Measurements from ENCODE around the gene VIT. TPM values are rescaled to one million over a fixed set of nuclear protein-coding genes. Genes with fewer than 3 reads are reported as not detected.

VIT gene
- total RNA-seq, 1 donor, result under 0.01 TPM

DNA sequence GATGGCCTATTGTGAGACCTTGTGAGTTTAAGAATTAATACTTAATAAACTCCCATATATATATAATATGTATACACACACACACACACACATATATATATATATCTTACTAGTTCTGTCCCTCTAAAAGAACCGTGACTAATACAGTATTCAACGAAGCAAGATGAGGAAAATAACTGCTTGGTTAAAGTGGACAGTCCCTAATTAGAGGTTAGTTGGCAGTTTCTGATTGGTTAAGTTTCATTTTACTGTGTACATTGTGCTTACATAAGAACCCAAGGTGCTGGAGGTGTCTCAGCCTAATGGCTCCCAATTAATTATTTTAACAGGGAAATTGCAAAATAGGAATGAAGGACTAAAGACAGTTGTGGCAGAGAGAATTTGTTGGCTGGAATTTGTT, 137.7 kb downstream of the VIT start:
- no peak for TF ChIP-seq CTCF (IDR thresholded peaks at IDR 0.05; ENCODE audit: insufficient read depth, low read depth, low read length)
- H3K4me3 ChIP-seq (ENCODE audit: low read depth, low read length), result no peak overlapping the region
- DNase-seq (ENCODE audit: low read depth), result no peak

GRCh38 chr2:36834731-36835524, 138.4 kb downstream of the VIT start:
- H3K4me3 ChIP-seq (ENCODE audit: low read depth, low read length), result no peak overlapping the region
- DNase-seq (ENCODE audit: low read depth), result no peak
- no peak for TF ChIP-seq CTCF (IDR thresholded peaks at IDR 0.05; ENCODE audit: insufficient read depth, low read depth, low read length)

- DNase-seq (ENCODE audit: low read depth), result no peak
- no peak overlapping the region for H3K4me3 ChIP-seq (ENCODE audit: low read depth, low read length)
- no peak for TF ChIP-seq CTCF (IDR thresholded peaks at IDR 0.05; ENCODE audit: insufficient read depth, low read depth, low read length)
These were observed 143.6 kb downstream of the VIT start for GRCh38 chr2:36839976-36840617.

GRCh38 chr2:36843838-36844237, 147.3 kb downstream of the VIT start:
- no peak for DNase-seq (ENCODE audit: low read depth)
- H3K4me3 ChIP-seq (ENCODE audit: low read depth, low read length), result no peak overlapping the region
- no peak for TF ChIP-seq CTCF (IDR thresholded peaks at IDR 0.05; ENCODE audit: insufficient read depth, low read depth, low read length)

DNA sequence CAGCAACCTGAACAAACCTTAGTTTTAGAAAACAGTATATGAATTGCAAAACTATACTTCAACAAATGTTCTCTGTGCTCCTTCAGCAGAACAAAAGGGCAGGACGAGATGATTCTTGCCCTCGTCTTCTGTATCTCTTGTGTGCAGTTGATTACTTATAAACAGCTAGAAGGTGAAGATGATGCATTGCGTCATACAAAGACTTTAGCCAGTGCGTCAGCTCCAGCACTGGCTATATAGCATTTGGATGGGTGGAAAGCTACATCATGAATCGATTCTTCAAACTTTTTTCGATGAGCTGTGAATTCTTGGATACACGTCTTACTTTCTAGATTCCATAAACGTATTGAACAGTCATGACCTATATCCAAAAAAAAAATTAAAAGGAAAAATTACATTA, 152.8 kb downstream of the VIT start:
- TF ChIP-seq CTCF (IDR thresholded peaks at IDR 0.05; ENCODE audit: insufficient read depth, low read depth, low read length), result no peak
- no peak overlapping the region for H3K4me3 ChIP-seq (ENCODE audit: low read depth, low read length)
- DNase-seq (ENCODE audit: low read depth), result no peak

DNA sequence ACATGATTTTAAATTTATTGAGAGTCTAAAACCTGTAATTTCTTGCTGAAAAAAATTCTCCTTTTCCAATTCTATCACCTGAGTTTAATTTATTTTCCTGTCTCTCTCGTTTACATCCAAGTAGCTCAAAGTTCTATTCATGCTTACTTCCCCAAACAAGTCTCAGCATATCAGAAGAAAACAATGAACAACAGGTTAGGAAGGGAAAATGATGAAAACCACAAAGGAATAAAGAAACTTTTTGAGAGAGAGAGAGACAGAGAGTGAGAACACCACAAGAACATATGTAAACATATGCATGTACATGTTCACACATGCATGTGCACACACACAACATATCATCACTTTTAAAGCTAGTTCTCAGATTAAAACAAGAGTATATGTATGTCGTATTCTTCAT, 157.7 kb downstream of the VIT start:
- H3K4me3 ChIP-seq (ENCODE audit: low read depth, low read length), result no peak overlapping the region
- TF ChIP-seq CTCF (IDR thresholded peaks at IDR 0.05; ENCODE audit: insufficient read depth, low read depth, low read length), result no peak

More for the DNA sequence above, 157.7 kb downstream of the VIT start:
- DNase-seq (ENCODE audit: low read depth), result no peak
